Stimulated activated CD8-positive, alpha-beta memory T cell treated with anti-CD3 and anti-CD28 coated beads, Interleukin-4, amount 100 ng/mL, for 24 hours (primary cell): ENCODE data around the gene KCNMB1.
"Not testable (repeated sequence)": the region's sequence is repeated elsewhere in the genome, so short reads cannot be mapped to it uniquely, and the experiment has no call there.

Experiments used
- DNase-seq: peaks from one replicate; pipeline ENCODE4 v3.0.0-alpha.2; 2020; ENCODE audit warnings: low read depth

KCNMB1 gene

GRCh38 chr5:170413897-170414296, 24.7 kb upstream of the KCNMB1 start:
- DNase-seq = no peak

- DNase-seq = no peak
These were observed 21.9 kb upstream of the KCNMB1 start for GRCh38 chr5:170411100-170411499.

- no peak for DNase-seq
These were observed 21.2 kb upstream of the KCNMB1 start for GRCh38 chr5:170410401-170410800.

- DNase-seq = no peak
These were observed 19.9 kb upstream of the KCNMB1 start for GRCh38 chr5:170408877-170409660.

GRCh38 chr5:170408226-170408625, 19.1 kb upstream of the KCNMB1 start:
- no peak for DNase-seq

GRCh38 chr5:170407062-170407461, 17.9 kb upstream of the KCNMB1 start:
- DNase-seq = no peak

DNA sequence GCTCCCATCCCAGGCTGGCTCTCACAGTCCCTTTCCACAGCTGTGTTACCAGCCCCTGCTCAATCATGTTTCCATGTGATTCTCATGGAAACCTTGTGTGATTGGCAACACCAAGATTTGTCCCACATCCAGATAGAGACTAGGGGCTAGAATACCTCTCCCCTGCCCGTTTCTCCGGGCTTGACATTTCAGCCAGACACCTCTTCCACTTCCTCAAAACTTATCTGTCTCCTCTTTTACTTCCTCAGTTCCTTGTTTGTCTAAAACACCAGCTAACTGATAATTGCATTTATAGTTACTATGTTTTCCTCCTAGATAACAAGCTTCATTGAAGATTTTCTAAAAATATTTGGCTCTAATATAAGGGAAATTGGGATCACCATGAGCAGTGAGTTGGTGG, 16.6 kb upstream of the KCNMB1 start:
- no peak for DNase-seq

GRCh38 chr5:170404398-170404797, 15.2 kb upstream of the KCNMB1 start:
- DNase-seq = no peak

DNA sequence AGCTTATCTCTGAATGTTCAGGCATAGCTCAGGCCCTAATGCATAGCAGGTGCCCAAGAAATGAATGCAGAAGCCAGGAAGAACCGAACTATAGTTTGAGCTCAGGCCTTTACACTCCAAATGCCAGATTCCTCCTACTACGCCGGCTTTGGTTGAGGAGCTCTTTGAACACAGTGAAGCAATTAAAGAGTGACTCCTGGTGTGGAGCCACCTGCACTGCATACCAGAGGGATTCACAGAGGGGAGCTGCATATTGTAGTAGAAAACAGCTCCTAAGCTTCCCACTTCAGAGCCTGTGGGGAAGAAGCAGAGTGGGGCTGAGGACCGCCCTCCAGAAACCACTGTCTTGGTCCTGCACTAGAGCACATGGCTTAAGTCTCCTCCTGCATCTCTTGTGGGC, 14.5 kb upstream of the KCNMB1 start:
- no peak for DNase-seq

DNA sequence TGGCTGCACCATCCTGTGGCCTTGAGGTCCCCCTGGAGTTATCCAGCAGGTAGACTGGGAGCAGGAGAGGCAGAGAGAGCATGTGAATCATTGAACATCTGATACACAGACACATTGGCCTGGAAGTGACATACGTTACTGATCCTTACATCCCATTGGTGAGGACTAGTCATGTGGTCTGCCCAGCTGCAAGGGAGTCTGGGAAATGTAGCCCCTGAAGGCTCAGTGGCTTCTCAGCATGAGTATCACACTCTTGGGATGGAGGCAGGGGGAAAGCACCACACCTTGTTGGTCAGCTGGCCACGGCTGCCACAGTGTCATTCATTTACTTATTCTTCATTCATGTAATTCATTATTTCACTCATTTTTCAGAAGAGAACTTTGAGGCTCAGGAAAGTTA, 13.3 kb upstream of the KCNMB1 start:
- no peak for DNase-seq

GRCh38 chr5:170397059-170397458, 7.9 kb upstream of the KCNMB1 start:
- DNase-seq = no peak

GRCh38 chr5:170393958-170394357, 4.8 kb upstream of the KCNMB1 start:
- no peak for DNase-seq

- DNase-seq = no peak
These were observed 4.1 kb upstream of the KCNMB1 start for GRCh38 chr5:170393235-170393634.

DNA sequence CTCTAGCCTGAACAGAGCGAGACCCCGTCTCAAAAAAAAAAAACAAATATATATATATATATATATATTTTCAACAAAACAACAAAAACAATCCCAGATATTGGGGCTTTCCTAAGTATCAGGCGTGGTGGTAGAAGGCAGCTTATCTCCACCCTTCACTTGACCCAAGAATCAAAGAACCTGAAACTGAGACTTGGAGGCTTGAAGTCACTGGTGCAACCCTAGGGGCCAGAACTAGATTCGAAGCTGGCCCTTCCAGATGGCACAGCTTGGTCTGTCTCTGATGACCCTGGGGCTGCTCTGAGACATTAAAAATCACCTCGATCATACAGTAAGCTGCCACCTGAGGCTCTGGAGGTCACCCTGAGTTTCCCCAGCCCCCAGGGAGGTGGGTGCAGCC, 1.3 kb upstream of the KCNMB1 start:
- DNase-seq = no peak

GRCh38 chr5:170389550-170389892, 354 bp upstream of the KCNMB1 start:
- DNase-seq = no peak

- DNase-seq = no peak
These were observed 1.2 kb downstream of the KCNMB1 start for GRCh38 chr5:170387775-170388639.

DNA sequence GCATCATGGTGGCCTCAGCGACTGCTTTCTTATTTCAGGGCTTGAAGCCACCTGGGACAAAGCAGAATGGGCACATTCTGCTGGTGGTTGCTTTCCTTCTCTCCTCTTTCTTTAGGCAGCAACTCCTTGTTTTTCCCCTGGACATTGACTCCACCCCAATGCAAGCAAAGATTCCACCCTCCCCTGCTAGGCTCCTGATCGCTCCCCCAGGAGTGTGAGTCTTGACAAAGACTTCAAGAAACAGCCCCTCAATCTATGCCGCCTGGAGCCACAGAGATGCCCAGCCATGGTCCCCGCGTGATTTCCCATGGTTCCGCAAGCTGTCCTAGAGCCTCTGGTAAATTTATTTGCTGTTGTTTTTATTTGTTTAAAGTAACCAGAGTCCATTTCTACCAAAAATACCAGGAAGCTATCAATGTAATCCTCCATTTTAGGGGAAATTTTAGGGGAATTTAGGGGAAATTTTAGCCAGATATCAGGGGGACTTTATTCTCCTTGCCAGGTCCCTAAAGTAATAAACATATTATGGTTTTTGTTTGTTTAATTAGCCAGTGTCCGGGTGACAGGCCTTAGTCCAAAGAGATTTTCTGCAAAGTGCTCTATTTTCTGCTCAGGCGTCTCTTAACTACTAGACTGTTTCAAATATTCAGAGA, 2.3 kb downstream of the KCNMB1 start:
- no peak for DNase-seq

DNA sequence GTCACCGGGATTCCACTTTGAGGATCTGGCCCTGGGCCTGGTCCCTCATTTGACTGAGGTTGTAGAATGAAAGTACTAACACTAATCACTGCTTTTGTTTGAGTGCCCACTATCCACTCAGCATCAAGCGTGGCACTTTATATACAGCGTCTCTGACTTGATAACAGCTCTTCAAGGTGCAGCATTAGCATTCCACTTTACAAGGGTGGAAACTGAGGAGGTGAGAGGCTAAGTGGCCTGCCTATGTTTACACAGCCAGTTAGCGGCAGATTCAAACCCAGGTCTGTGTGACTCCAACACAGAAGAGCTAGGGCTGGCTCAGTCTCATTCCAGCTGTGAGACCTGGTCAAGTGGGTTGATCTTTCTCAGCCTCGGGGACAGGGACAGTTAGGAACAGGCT, 5.9 kb downstream of the KCNMB1 start:
- DNase-seq = no peak

GRCh38 chr5:170382790-170383189, 6.4 kb downstream of the KCNMB1 start:
- no peak for DNase-seq

- DNase-seq = no peak
These were observed 8.7 kb downstream of the KCNMB1 start for GRCh38 chr5:170380361-170380951.

DNA sequence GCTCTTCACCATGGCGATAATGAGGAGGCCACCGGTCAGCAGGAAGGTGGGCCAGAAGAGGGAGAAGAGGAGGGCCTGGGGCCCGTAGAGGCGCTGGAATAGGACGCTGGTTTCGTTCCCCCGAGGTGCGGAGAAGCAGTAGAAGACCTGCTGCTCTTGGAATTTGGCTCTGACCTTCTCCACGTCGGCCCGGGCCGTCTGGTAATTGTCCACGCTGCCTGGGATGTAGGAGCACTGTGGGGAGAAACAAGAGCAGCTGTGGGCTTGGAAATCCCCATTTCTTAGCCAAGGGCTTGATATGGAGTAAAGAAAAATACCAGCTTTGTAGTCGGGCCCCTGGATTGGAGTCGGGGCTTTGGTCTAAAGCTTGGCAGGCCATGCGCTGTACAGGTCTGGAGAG, 10.4 kb downstream of the KCNMB1 start:
- DNase-seq = no peak

DNA sequence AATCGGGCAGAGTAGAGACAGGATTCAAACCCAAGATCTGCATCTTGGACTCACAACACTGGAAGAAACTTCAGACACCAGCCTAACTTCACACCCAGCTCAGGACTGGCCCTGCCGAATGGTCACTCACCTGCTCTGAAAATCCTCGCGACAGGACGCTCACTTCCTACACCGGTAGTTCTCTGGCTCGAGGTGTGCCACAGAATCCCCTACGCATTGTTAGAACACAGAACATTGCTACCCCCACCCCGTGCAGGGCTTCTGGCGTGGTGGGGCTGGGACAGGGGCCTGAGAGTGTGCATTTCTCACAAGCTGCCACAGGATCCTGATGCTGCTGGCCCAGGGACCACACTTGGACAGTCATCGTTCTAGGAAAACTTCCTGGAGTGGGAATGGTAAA, 12.1 kb downstream of the KCNMB1 start:
- no peak for DNase-seq

- DNase-seq = not testable (repeated sequence)
These were observed 12.6 kb downstream of the KCNMB1 start for GRCh38 chr5:170376526-170376925.
